Activated T-cell treated with anti-CD3 and anti-CD28 coated beads, Interleukin-2, amount 50 U/mL, for 72 hours (primary cell): ENCODE data around the gene LCN12. TPM values are rescaled to one million over a fixed set of nuclear protein-coding genes. Genes with fewer than 3 reads are reported as not detected.

Experiments
- ATAC-seq, 2 donors: fragments of 150-1000 bp; cut with Tn5 transposase; replicated peaks in 1 of 2; 2 replicates each; pipeline ENCODE4 v1.10.0; 2021; ENCODE audit warnings: moderate library complexity in 2 of 2, mild to moderate bottlenecking in 1 of 2
- DNase-seq, 2 donors: peaks; one replicate each; pipeline ENCODE4 v3.0.0; 2021 to 2022; ENCODE audit warnings: mixed read lengths in 1 of 2
- H3K27ac Mint-ChIP-seq: one replicate; pipeline ENCODE4 v1.8.0; 2022; ENCODE audit warnings: mild to moderate bottlenecking, moderate library complexity, mixed read lengths
- H3K27me3 Mint-ChIP-seq: one replicate; pipeline ENCODE4 v1.8.0; 2022; ENCODE audit warnings: low read depth, mixed read lengths
- H3K36me3 Mint-ChIP-seq, 2 donors: one replicate each; pipeline ENCODE4 v1.8.0; 2022; ENCODE audit warnings: mixed read lengths in 2 of 2, mild to moderate bottlenecking in 1 of 2; ENCODE audit not compliant: insufficient read depth in 2 of 2
- H3K4me1 Mint-ChIP-seq: one replicate; pipeline ENCODE4 v1.8.0; 2022; ENCODE audit warnings: low read depth, mixed read lengths
- H3K4me3 Mint-ChIP-seq, 2 donors: one replicate each; pipeline ENCODE4 v1.8.0; 2022; ENCODE audit warnings: mild to moderate bottlenecking in 2 of 2, mixed read lengths in 2 of 2, moderate library complexity in 2 of 2
- H3K9me3 Mint-ChIP-seq, 2 donors: one replicate each; pipeline ENCODE4 v1.8.0; 2022; ENCODE audit warnings: mixed read lengths in 2 of 2
- total RNA-seq, 2 donors: library from RNA; stranded (reverse); gene quantifications; one replicate each; pipeline ENCODE4 v1.2.3, GENCODE V29; 2022

Gene LCN12, protein sequence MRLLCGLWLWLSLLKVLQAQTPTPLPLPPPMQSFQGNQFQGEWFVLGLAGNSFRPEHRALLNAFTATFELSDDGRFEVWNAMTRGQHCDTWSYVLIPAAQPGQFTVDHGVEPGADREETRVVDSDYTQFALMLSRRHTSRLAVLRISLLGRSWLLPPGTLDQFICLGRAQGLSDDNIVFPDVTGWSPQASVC
- total RNA-seq: 1 to 10 TPM; 1.0 to 1.4 TPM

DNA sequence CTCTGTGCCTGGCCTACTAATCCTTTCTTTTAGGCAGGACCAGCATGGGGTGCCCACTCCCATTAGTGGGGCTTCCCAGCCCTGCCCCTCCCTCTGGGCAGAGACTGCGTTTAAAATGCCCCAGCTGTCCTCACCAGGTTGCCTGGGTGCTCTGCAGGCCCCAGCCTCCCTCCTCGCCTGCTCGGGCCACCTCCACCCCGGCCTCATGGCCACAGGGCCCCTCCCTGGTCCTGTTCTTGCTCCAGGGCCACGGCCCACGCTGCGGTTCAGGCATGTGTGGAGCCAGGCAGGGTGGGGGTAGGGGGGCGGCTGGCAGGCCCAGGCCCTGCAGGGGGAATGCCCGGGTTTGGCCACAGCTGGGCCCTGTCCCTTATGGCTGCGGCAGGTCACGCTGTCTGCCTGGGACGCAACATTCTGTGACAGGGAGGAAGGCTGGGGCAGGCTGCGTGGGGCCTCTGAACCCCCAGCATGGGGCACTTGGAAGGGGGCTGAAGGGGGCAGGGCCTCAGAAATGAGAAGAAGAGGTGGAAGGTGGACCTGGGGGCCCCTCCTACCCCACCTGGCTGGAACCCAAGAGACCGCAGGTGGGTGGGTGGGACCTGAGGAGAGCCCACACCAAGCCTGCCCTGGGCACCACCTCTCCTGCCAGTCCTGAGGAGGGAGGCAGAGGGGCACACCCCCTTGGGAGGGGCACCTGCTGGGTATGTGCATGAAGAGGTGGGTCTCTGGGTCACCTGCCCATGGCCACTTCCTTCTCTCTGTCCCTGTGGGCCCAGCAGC lies at the start of gene LCN12:
Gene LCN12 (plus strand): TSS at position 733 of the 780 bp plus-strand sequence. CDS start 55 bp downstream, outside the sequence.
- DNase-seq: no peak
- H3K27ac Mint-ChIP-seq: no peak within 1 kb of the TSS
- H3K4me3 Mint-ChIP-seq: no peak within 1 kb of the TSS

DNA sequence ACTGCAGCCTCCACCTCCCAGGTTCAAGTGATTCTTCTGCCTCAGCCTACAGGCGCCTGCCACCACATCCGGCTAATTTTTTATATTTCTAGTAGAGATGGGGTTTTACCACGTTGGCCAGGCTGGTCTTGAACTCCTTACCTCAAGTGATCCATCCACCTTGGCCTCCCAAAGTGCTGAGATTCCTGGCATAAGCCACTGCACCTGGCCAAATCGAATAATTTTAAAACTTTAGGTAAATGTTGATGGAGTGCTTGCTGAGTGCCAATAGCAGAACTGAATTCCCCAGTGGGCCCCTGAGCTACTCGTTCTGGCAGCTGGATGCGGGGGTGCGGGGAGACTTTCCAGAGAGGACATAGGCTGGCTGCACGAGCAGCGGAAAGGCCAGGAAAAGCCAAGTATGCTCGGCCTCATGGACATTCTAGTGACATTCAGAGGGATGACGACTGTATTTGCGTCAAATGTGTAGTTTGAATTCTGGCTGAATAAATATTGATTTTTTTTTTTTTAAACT lies 49.0 kb upstream of the LCN12 start:
- peak overlapping the region; percentile 22 to 89 for H3K4me3 Mint-ChIP-seq
- H3K36me3 Mint-ChIP-seq: peaks cover 10 to 34% of the 10 kb centered on the region in 2 donors
- H3K4me1 Mint-ChIP-seq: peaks cover 49% of the 10 kb centered on the region
- H3K27ac Mint-ChIP-seq: peak overlapping the region; percentile 97
- ATAC-seq: no peak
- no peaks in the 10 kb centered on the region for H3K27me3 Mint-ChIP-seq
- no peak for DNase-seq
- H3K9me3 Mint-ChIP-seq: no peaks in the 10 kb centered on the region

More for the DNA sequence above, at the start of gene LCN12:
- peaks cover 1 to 2% of the 10 kb centered on the region in 2 donors for H3K36me3 Mint-ChIP-seq
- H3K9me3 Mint-ChIP-seq: peaks cover 3 to 4% of the 10 kb centered on the region in 2 donors
- H3K27me3 Mint-ChIP-seq: no peaks in the 10 kb centered on the region
- ATAC-seq: no peak
- peaks cover 15% of the 10 kb centered on the region for H3K4me1 Mint-ChIP-seq

DNA sequence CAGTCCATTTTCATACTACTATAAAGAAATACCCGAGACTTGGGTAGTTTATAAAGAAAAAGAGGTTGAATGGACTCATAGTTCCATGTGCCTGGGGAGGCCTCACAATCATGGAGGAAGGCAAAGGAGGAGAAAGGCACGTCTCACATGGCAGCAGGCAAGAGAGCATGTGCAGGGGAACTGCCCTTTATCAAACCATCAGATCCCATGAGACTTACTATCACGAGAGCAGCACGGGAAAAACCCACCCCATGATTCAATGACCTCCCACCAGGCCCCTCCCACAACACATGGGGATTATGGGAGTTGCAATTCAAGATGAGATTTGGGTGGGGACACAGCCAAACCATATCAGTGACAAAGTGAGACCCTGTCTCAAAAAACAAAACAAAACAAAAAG lies 45.8 kb upstream of the LCN12 start:
- H3K9me3 Mint-ChIP-seq: no peaks in the 10 kb centered on the region
- DNase-seq (no peak), ATAC-seq (no peak)
- H3K36me3 Mint-ChIP-seq: peaks cover 7 to 27% of the 10 kb centered on the region in 2 donors
- peak overlapping the region; percentile 86 for H3K27ac Mint-ChIP-seq
- H3K27me3 Mint-ChIP-seq: no peaks in the 10 kb centered on the region
- peaks cover 35% of the 10 kb centered on the region for H3K4me1 Mint-ChIP-seq
- H3K4me3 Mint-ChIP-seq: no peak overlapping the region

DNA sequence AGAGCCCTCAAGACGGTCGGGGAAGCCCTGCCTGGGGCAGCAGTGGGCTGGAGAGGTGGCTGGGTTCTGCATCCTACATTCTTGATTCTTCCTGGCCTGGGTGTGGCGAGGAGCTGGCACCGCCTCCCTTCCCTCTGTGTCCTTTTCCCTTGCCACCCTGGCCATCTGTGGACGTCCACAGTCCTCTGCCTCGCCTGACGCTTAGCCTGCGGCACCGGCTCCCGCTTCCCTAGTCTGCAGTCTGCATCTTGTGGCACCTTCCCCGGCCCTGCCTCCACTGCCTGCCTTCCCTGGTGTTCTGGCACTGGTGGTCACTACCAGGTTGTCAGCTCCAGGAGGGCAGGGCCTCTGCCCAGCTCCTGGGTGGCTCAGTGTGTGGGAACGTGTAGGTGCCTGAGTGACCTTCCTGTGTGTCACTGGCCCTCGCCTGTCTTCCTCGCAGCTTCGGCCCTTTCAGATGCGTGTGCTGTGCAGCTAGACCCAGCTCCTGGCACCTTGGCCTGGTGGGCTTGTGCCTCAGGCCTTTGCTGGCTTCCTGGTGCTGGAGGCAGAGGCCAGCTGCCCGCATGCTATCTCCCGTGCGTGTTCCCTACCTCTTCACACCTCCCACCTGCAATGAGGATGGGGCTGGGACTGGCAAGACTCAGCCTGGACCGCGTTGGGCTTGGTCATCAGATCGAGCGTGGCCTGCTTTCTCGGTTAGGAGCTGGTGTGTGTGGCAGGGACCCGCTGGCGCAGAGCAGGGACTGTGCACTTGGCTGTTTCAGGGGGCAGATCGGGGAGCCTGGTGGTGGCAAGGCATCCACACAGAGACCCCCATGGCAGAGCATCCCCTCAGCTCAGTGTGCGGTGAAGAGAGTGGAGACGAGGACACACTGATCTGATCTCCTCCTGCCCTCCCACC lies 44.8 kb upstream of the LCN12 start:
- Mint-ChIP-seq H3K4me1 (peaks cover 25% of the 10 kb centered on the region), H3K9me3 (no peaks in the 10 kb centered on the region), H3K27me3 (no peaks in the 10 kb centered on the region), H3K4me3 (no peak overlapping the region), H3K36me3 (peaks cover 7 to 27% of the 10 kb centered on the region in 2 donors), H3K27ac (peak overlapping the region; percentile 71)
- no peak for DNase-seq
- no peak for ATAC-seq

DNA sequence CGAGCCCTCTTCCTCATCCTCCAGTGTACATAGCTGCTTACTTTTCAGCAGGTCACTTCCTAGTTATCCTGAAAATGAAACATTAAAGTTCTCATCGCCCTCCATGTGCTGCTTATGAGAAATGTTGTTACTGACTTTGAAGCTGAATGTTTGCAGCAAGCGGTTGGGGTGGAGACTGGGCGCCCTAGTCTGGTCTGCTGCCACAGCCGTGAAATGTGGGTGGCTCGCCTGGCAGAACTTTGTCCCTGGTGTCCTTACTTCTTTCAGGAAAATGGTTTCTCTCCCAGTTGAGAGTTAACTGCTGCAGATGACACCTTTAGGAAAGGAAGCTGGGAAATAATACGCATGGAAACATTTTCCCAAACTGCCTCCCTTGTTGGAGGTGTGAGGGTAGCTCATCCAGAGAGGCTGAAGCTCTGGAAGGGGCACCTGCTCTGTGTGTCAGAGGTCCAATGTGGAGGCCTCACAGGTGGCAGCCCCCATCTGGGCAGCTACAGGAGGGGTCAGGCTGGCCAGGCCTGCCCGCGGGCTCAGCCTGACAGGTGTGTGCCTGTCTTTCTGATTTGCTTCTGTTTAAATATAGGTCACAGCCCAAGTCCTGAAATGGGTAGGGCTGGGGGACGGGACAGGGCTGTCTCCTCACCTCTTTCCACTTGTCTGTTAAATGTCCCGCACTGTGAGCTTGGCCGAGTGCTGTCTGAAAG lies 41.7 kb upstream of the LCN12 start:
- DNase-seq: no peak
- no peaks in the 10 kb centered on the region for H3K27me3 Mint-ChIP-seq
- H3K9me3 Mint-ChIP-seq: no peaks in the 10 kb centered on the region
- ATAC-seq: no peak
- peaks cover 5% of the 10 kb centered on the region for H3K4me1 Mint-ChIP-seq
- no peak overlapping the region for H3K4me3 Mint-ChIP-seq
- H3K36me3 Mint-ChIP-seq: peaks cover 5 to 23% of the 10 kb centered on the region in 2 donors
- no peak overlapping the region for H3K27ac Mint-ChIP-seq

DNA sequence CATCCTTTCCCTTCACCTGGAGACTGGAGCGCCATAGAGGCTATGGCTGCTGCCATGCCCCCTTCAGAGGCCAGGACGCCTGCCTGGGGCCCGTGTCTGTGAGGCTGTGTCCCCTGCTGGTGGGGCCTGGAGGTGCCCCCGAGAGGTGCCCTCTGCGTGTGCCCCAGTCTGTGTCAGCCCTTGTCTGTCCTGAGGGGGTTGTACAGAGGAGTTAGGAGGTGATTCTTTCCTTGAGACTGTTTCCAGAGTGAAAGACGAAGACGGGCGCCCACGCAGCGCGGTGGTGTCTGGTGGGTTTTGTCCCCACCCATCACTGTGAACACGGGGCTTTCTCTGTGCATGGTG lies 41.2 kb upstream of the LCN12 start:
- ATAC-seq (no peak), DNase-seq (no peak)
- no peak overlapping the region for H3K4me3 Mint-ChIP-seq
- H3K36me3 Mint-ChIP-seq: peaks cover 8 to 24% of the 10 kb centered on the region in 2 donors
- no peak overlapping the region for H3K27ac Mint-ChIP-seq
- H3K9me3 Mint-ChIP-seq: no peaks in the 10 kb centered on the region
- H3K27me3 Mint-ChIP-seq: no peaks in the 10 kb centered on the region
- H3K4me1 Mint-ChIP-seq: peaks cover 6% of the 10 kb centered on the region

DNA sequence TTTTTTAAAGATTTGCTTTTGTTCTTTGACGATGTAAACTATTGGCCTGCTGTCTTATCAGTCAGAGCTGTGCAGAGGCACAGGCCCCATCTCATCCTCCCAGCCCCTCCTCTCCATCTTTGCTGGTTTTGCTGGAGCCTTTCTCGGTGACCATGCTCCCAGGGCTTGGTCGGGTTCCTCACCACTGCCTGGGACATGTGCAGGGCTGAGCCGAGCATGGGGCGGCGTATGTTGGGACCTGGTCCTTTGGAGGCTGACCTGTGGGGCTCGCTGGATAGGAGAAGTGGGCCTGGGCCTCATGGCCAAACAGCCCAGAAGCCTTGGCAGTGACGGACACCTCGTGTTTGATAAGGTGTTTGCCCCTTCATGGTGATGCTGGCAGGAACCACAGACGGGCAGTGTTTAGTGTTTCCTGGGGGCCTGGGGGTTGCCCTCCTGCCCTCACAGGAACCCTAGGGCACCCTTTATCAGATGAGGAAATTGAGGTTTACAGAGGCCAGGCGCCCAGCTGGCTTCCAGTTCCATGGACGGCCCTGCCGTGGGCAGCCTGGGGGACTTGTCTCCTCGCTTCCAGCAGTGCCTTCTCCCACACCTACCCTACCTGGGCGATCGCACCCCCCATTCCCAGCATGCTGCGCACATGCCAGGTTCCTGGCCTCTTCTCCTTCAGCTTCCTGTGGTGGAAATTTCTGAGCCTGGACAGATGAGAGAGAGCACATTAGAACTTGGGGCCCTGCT lies 38.2 kb upstream of the LCN12 start:
- Mint-ChIP-seq H3K4me1 (peaks cover 10% of the 10 kb centered on the region), H3K9me3 (no peaks in the 10 kb centered on the region), H3K36me3 (peaks cover 13 to 26% of the 10 kb centered on the region in 2 donors), H3K27me3 (no peaks in the 10 kb centered on the region), H3K27ac (no peak overlapping the region), H3K4me3 (no peak overlapping the region)
- ATAC-seq: no peak
- no peak for DNase-seq

DNA sequence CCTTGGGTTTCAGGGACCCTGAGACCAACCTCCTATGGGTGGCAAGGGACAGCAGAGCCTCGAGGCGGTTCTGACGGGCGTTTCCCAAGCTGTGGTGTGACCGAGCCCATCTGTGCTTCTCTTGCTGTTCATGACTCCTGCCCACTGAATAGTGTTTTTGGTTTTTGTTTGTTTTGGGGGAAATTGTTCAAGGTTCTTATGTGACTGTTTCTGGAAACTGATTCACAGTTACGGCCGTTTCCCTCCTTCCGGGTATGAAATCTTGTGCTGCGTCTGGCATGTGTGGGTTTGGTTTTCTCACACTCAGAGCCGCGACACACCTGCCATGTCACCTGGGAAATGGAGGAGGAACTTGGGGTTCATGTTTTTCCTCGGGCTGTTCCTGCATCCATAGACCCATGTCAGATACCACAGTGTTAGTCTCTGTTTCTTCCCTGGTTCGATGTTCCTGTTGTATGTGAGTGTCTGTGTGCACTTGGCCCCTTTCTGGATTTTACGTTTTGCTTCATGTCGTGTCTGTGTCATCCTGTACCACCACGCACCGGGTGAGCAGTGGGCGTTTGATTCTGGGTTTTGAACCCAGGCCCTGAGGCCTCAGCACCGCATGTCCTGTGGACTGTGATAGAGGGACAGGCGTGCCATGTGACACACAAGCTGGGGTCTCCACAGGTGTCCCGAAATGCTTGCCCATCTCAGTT lies 36.3 kb upstream of the LCN12 start:
- H3K4me3 Mint-ChIP-seq: peak overlapping the region in 1 of 2 donors; percentile 49
- DNase-seq (no peak), ATAC-seq (peak; percentile 34 to 61)
- no peaks in the 10 kb centered on the region for H3K27me3 Mint-ChIP-seq
- H3K27ac Mint-ChIP-seq: peak overlapping the region; percentile 63
- H3K9me3 Mint-ChIP-seq: no peaks in the 10 kb centered on the region
- H3K4me1 Mint-ChIP-seq: peaks cover 10% of the 10 kb centered on the region
- peaks cover 15 to 32% of the 10 kb centered on the region in 2 donors for H3K36me3 Mint-ChIP-seq

DNA sequence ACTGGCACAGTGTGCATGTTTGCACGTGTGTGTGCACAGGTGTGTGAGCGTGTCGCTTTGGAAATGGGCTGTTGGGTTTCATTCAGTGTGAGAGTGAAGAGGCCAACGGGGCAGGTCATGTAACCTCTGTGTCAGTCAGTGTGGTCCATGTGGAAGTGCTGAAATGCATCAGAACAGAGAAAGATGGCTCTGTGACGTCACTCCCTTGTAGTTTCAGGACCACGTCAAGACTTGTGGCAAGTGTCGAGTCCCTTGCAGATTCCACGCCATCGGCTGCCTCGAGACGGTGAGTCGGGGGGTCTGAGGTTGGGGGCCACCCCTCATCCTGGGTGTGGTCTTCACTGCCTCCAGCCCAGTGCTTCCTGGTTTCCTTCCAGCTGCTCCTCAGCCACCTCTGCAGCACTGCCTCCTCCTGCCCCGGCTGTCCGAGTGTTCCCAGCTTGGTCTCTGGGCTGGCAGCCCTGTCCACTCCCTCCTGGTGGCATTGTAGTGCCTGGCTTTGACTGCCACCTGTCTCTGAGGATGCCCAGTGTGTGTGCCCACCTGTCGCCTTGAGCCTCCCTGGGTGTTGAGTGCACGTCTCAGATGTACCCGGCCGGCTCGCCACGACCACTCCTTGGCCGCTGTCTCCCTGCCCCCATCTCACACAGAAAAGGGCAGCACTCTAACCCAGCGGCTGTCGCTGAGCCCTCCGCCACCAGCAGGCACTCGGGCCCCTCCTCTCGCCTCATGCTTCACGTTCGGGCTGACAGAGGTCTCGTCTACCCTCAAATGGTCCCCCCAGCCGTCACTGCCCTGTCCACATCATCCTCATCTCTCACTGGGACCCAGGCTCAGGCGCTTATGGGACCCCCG lies 35.5 kb upstream of the LCN12 start:
- DNase-seq (peak in 1 of 2 donors; percentile 42), ATAC-seq (peak; percentile 76 to 88)
- H3K4me1 Mint-ChIP-seq: peaks cover 10% of the 10 kb centered on the region
- no peaks in the 10 kb centered on the region for H3K27me3 Mint-ChIP-seq
- peaks cover 15 to 33% of the 10 kb centered on the region in 2 donors for H3K36me3 Mint-ChIP-seq
- H3K4me3 Mint-ChIP-seq: peak overlapping the region in 1 of 2 donors; percentile 49
- H3K9me3 Mint-ChIP-seq: no peaks in the 10 kb centered on the region
- peak overlapping the region; percentile 32 for H3K27ac Mint-ChIP-seq

DNA sequence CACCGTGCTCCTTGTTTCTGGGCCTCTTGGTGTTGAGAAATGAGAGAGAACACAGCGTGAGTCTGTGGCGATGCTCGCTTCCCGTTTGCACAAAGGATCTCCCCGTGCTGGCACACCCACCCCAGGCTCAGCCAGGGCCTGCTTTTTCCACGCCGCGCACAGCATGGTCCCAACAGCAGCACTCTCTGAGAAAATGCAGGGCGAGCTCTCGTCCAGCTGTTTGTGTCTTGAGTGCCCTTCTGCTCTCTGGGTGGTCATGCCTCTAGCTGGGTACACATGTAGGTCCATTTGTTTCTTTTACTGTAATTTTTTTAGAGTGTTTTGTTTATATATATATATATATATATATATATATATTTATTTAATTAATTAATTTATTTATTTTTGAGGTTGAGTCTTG lies 34.2 kb upstream of the LCN12 start:
- ATAC-seq (no peak), DNase-seq (no peak)
- Mint-ChIP-seq H3K4me3 (no peak overlapping the region), H3K4me1 (peaks cover 10% of the 10 kb centered on the region), H3K27me3 (no peaks in the 10 kb centered on the region), H3K9me3 (no peaks in the 10 kb centered on the region), H3K27ac (peak overlapping the region; percentile 59), H3K36me3 (peaks cover 15 to 35% of the 10 kb centered on the region in 2 donors)

DNA sequence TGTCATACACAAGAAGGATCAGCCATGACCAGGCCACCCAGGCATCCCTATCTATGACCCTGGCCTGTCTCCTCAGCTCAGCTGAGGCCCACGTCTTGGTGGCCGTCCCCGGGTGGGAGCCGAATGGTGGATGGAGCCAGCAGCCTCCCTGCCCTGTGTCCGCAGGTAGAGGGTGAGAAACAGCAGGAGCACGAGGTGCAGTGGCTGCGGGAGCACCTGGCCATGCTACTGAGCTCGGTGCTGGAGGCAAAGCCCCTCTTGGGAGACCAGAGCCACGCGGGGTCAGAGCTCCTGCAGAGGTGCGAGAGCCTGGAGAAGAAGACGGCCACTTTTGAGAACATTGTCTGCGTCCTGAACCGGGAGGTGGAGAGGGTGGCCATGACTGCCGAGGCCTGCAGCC lies 32.0 kb upstream of the LCN12 start:
- DNase-seq: no peak
- Mint-ChIP-seq H3K4me1 (peaks cover 10% of the 10 kb centered on the region), H3K27ac (no peak overlapping the region), H3K9me3 (no peaks in the 10 kb centered on the region), H3K4me3 (no peak overlapping the region), H3K36me3 (peaks cover 13 to 35% of the 10 kb centered on the region in 2 donors), H3K27me3 (no peaks in the 10 kb centered on the region)
- ATAC-seq: no peak
